Mucosa of descending colon (tissue), 3 donors: Measurements from ENCODE around the gene SLC23A3. TPM values are rescaled to one million over a fixed set of nuclear protein-coding genes. Genes with fewer than 3 reads are reported as not detected.

Experiments used
- ATAC-seq: fragments of 200-7000 bp; cut with Tn5 transposase; one replicate; pipeline ENCODE4 v1.9.1; 2020; ENCODE audit warnings: mild to moderate bottlenecking, moderate library complexity
- DNase-seq, 3 donors: peaks; one replicate each; pipeline ENCODE4 v3.0.0-alpha.2; 2020
- H3K36me3 ChIP-seq: fragments of 200-600 bp; one replicate; pipeline ENCODE4 v1.8.0; 2021; ENCODE audit warnings: low read depth, mild to moderate bottlenecking
- H3K4me1 ChIP-seq: fragments of 200-600 bp; one replicate; pipeline ENCODE4 v1.8.0; 2021; ENCODE audit warnings: low read depth, mild to moderate bottlenecking
- H3K4me3 ChIP-seq: fragments of 200-600 bp; one replicate; pipeline ENCODE4 v1.8.0; 2021; ENCODE audit warnings: mild to moderate bottlenecking
- H3K9me3 ChIP-seq: fragments of 200-600 bp; one replicate; pipeline ENCODE4 v1.8.0; 2021; ENCODE audit warnings: mild to moderate bottlenecking
- CTCF ChIP-seq: fragments of 200-600 bp; IDR thresholded peaks from one replicate; pipeline ENCODE4 v1.8.0; 2022; ENCODE audit warnings: antibody characterized with exemption, mild to moderate bottlenecking
- intact Hi-C, 2 donors: fragments of 100-400 bp; cut with DNase I in 1 of 2; cut with micrococcal nuclease in 1 of 2; formaldehyde crosslinking; loops; one replicate each; pipeline versions ENCODE4 v1.11.0 to v1.11.1; 2022; cut with DNase I, micrococcal nuclease
- total RNA-seq, 3 donors: library from RNA; stranded (reverse); fragmentation: NEBNext Ultra II Directional in 2 of 3; extraction: Animal tissue kit (Norgen Biotek cat#: 25700) in 2 of 3; gene quantifications; one replicate each; pipeline versions ENCODE4 v1.2.1 to v1.2.4, GENCODE V29; 2021 to 2023
- donor health status: DM: no; HTN: no; CAD: no; lungs with moderate emphysema.
- donor health status: DM: no; HTN: no; CAD: no.
- donor health status: DM: no; HTN: yes; CAD: no.

SLC23A3 gene
- total RNA-seq, 3 donors from 2014 or later = 5.8 to 13.6 (median 7.6) TPM

GRCh38 chr2:219163156-219163555 lies 6.7 kb downstream of the SLC23A3 start:
- H3K4me1 ChIP-seq = peaks cover 5% of the 10 kb centered on the region
- no peak for DNase-seq
- H3K36me3 ChIP-seq = no peaks in the 10 kb centered on the region
- H3K4me3 ChIP-seq = no peak overlapping the region
- TF ChIP-seq CTCF = no peak
- ATAC-seq = no peak
- intact Hi-C loops = loop anchor here (5.0 to 10.0 kb wide), 3 partner anchors 52 to 142 kb away; partner anchors contain the start of genes ABCB6 (in 1 of the 2) and PTPRN (in 1 of the 2)
- no peaks in the 10 kb centered on the region for H3K9me3 ChIP-seq

GRCh38 chr2:219161097-219161496 lies 8.7 kb downstream of the SLC23A3 start:
- no peak for DNase-seq

GRCh38 chr2:219160186-219161017 lies 9.4 kb downstream of the SLC23A3 start, which contains the start of gene NHEJ1:
Gene NHEJ1 (minus strand): TSS chr2:219160815. CDS start chr2:219158362, 2,453 bp downstream.
- peak; percentile 98 for TF ChIP-seq CTCF
- peak within 1 kb of the TSS; percentile 31 for H3K4me3 ChIP-seq
- intact Hi-C loops = loop anchor here (5.0 to 10.0 kb wide), 3 partner anchors 54 to 144 kb away; partner anchors contain the start of genes ABCB6 (in 1 of the 2) and PTPRN (in 1 of the 2)
- peak; percentile 98 to 100 (median 99) for DNase-seq
- no peaks in the 10 kb centered on the region for H3K36me3 ChIP-seq
- peak; percentile 96 for ATAC-seq
- peaks cover 5% of the 10 kb centered on the region for H3K4me1 ChIP-seq
- H3K9me3 ChIP-seq = no peaks in the 10 kb centered on the region

More at GRCh38 chr2:219161097-219161496, 8.7 kb downstream of the SLC23A3 start:
- Histone ChIP-seq H3K4me3 (no peak overlapping the region), H3K36me3 (no peaks in the 10 kb centered on the region), H3K9me3 (no peaks in the 10 kb centered on the region), H3K4me1 (peaks cover 5% of the 10 kb centered on the region)
- no peak for ATAC-seq
- no peak for TF ChIP-seq CTCF
- intact Hi-C loops = loop anchor here (5.0 to 10.0 kb wide), 3 partner anchors 54 to 144 kb away; partner anchors contain the start of genes ABCB6 (in 1 of the 2) and PTPRN (in 1 of the 2)

GRCh38 chr2:219159771-219160185 lies 10.1 kb downstream of the SLC23A3 start:
- H3K9me3 ChIP-seq = no peaks in the 10 kb centered on the region
- intact Hi-C loops = loop anchor here (5.0 to 10.0 kb wide), 5 partner anchors 55 to 145 kb away; partner anchors contain the start of genes ABCB6 (in 1 of the 2) and PTPRN (in 1 of the 2)
- DNase-seq = no peak
- TF ChIP-seq CTCF = no peak
- no peaks in the 10 kb centered on the region for H3K36me3 ChIP-seq
- H3K4me1 ChIP-seq = peaks cover 5% of the 10 kb centered on the region
- H3K4me3 ChIP-seq = peak overlapping the region; percentile 31
- ATAC-seq = no peak

GRCh38 chr2:219158586-219158985 lies 11.2 kb downstream of the SLC23A3 start:
- intact Hi-C loops = loop anchor here (10.0 kb wide), 2 partner anchors 104 to 124 kb away; no protein-coding TSS in a partner anchor
- no peak for TF ChIP-seq CTCF
- no peak for ATAC-seq

More at GRCh38 chr2:219158586-219158985, 11.2 kb downstream of the SLC23A3 start:
- no peaks in the 10 kb centered on the region for H3K9me3 ChIP-seq
- DNase-seq = no peak
- peaks cover 5% of the 10 kb centered on the region for H3K4me1 ChIP-seq
- H3K4me3 ChIP-seq = no peak overlapping the region
- no peaks in the 10 kb centered on the region for H3K36me3 ChIP-seq
